Measurements from ENCODE around the gene STUB1.

The STUB1 gene

DNA sequence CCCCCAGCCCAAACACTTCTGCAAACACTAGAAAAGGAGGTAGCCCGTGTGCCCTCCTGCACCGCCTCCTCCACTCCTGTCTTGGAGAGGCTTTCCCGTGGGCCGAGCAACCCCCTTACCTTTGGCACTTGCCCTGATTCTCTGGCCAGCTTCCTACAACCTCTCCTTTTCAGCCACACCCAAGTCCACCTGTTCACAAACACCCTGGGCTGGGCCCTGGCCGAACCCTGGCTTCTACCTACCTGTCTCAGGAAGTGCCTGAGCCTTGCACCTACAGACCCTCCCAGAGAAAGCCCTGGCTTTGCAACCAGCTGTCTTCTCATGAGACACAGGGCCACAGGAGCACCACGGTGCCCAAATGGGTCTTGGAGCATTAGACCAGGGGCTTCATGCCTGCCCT is 38.7 kb downstream of the STUB1 start:
- TF ChIP-seq, protein P1, sequence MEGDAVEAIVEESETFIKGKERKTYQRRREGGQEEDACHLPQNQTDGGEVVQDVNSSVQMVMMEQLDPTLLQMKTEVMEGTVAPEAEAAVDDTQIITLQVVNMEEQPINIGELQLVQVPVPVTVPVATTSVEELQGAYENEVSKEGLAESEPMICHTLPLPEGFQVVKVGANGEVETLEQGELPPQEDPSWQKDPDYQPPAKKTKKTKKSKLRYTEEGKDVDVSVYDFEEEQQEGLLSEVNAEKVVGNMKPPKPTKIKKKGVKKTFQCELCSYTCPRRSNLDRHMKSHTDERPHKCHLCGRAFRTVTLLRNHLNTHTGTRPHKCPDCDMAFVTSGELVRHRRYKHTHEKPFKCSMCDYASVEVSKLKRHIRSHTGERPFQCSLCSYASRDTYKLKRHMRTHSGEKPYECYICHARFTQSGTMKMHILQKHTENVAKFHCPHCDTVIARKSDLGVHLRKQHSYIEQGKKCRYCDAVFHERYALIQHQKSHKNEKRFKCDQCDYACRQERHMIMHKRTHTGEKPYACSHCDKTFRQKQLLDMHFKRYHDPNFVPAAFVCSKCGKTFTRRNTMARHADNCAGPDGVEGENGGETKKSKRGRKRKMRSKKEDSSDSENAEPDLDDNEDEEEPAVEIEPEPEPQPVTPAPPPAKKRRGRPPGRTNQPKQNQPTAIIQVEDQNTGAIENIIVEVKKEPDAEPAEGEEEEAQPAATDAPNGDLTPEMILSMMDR (conservative IDR thresholded peaks at IDR 0.05): no peak
- peak overlapping the region; percentile 93 for H3K27ac ChIP-seq

DNA sequence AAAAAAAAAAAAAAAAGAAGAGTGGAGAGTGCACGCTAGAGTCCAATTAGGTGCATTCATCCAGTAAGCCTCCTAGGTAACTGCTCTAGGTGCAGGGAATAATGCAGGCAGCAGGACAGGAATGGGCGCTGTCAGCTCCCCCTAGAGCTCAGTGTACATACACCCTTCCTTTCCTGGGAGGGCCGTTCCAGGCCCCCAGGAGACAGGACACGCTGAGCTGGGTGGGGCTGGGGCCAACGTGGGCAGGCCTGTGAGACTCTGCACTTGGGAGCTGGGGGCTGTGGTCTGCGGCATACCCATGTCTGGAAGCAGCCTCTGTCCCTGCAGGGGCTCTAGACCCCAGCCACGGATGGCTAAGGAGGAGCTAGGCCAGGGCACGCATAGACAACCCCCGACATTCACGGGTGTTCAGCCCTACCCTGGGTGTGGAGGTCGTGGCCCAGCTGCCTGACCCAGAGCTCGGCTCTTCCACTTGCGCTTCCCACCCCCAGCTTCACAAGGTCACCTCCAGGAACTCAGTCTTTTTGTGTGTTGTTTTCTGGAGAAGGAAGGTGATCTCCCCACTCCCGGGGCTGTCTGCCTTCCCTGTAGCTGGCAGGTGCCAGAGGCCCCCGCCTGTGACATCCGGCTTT is 39.7 kb downstream of the STUB1 start:
- peak overlapping the region; percentile 93 for H3K27ac ChIP-seq

DNA sequence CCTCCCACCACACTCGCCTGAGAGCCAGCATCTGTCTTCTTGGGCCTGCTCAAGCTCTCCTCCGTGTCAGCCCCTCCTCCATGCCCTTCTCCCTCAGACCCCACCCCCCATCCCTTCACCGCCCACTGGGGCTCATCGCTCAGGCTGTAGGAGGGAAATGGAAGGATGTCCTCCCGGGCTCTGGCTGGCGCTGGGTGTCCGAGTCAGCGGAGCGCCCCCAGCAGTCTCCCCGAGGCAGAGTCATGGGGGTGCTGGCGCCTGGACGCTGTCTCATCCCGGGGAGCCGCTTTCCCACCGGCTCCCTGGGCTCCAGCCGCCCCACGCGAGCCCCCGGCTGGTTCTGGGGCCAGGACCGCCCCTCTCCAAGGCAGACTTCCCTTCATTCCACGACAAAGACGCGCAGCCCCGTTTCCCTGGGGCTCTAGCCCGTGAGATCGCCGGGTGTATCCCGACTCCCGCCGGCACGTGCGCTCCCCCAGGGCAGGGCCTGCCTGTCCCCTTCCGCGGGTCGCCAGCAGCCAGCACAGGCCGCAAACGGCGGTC is 40.3 kb downstream of the STUB1 start:
- peak overlapping the region; percentile 93 for H3K27ac ChIP-seq
- TF ChIP-seq, protein P1 (conservative IDR thresholded peaks at IDR 0.05): no peak

More for the DNA sequence above, 39.7 kb downstream of the STUB1 start:
- TF ChIP-seq, protein P1 (conservative IDR thresholded peaks at IDR 0.05): peak; percentile 39

DNA sequence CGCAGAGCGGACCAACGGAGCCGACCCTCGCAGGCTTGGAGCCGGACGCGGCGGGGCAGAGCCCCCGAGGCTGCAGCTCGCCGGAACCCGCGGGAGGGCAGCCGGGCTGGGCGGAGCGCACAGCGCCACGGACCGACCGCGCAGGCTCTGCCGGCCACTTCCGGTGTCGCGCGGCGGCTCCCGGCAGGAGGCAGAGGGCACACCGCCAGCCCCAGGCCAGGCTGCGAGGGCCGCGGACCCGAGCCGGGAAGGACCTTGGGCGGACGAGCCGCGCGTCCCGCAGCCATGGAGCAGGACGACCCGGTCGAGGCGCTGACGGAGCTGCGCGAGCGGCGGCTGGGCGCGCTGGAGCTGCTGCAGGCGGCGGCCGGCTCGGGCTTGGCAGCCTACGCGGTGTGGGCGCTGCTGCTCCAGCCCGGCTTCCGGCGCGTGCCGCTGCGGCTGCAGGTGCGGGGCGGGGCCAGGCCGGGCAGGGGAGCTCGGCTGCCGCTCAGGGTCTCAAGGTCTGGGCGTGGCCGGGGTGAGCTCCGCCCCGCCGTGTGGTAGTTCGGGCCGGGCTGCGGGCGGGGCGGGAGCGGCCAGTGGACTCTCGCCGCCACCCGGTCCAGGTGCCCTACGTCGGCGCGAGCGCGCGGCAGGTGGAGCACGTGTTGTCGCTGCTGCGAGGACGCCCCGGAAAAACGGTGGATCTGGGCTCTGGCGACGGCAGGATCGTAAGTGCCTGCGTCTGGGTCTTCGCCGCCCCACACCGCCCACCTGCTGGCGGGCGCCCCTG is 41.0 kb downstream of the STUB1 start, which contains the start of gene ANTKMT:
Gene ANTKMT, plus strand, starts transcription at position 157 of the 775 bp plus-strand sequence. Its CDS starts 129 bp downstream, at position 286.
- peak within 1 kb of the TSS; percentile 93 for H3K27ac ChIP-seq
- TF ChIP-seq, protein P1 (conservative IDR thresholded peaks at IDR 0.05): 0 out of 2 replicates have a peak, but pooled peaks have one; percentile 9

DNA sequence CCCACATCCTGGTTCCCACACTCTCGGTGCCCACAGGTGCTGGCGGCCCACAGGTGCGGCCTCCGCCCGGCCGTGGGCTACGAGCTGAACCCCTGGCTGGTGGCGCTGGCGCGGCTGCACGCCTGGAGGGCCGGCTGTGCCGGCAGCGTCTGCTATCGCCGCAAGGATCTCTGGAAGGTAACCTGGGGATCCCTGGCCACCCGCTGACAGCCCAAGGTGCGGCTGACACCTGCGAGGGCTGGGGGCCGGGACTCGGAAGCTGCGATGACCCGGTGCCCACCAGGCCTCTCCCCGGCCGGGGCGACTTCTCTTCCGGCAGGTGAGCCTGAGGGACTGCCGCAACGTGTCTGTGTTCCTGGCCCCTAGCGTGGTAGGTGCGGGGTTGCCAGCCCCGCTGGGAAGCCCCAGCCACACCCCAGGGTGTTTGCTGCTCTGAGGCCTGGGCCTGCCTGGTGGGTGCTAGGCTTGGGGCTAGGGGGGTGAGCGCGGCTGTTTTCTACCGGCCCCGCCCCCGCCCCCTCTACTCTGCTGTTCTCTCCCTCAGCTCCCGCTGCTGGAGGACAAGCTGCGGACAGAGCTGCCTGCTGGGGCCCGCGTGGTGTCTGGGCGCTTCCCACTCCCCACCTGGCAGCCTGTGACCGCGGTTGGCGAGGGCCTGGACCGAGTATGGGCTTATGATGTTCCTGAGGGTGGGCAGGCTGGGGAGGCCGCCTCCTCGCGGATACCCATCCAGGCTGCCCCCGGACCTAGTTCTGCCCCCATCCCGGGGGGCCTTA is 41.7 kb downstream of the STUB1 start:
- TF ChIP-seq, protein P1 (conservative IDR thresholded peaks at IDR 0.05): no peak
- H3K27ac ChIP-seq: peak overlapping the region; percentile 93

DNA sequence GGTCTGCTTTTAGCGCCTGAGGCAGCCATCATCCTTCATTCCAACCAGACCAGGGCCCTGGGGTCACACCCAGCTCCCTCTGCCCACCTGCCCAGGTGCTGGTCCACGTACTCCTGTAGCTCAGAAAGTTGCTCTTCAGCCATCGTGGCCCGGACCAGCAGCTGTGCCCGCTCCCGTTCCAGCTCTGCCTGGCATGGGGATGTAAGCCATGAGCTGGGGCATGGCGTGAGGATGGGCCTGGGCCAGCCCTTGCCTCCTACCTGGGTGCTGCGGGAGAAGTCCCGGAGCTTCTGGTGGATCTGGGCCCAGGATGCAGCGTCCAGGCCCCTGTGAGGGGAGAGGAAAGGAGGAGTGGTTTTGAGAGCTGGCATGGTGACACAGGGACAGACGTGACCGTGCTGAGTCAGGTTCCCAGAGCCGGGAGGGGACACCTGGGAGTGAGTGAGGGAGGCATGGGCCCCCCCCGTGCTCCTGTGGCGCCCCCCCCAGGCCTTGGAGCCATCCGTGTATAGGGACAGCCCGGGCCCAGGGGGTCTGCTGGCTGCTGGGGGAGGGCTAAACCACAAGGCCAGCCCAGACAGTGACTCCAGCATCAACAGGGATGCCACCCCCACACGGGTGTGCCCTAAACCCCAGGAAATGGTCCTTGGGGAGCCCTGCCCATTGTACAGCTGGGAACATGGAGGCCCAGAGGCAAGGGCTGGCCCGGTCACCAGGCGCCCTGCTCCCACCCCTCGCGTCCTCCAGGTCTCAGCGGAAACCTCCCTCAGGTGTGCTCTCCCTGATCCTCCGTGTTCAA is 42.8 kb downstream of the STUB1 start:
- TF ChIP-seq, protein P1 (conservative IDR thresholded peaks at IDR 0.05): no peak
- H3K27ac ChIP-seq: no peak overlapping the region

All from VCaP (cell line).